CD14-positive monocyte (primary cell): Measurements from ENCODE around the gene CYSLTR2. TPM values are rescaled to one million over a fixed set of nuclear protein-coding genes. Genes with fewer than 3 reads are reported as not detected.

Experiments used
- DNase-seq, 3 donors: peaks; one replicate each; pipeline ENCODE4 v3.0.0-alpha.2; 2011 to 2022
- H2AFZ ChIP-seq: 2 replicates; pipeline ENCODE4 v1.6.0; 2012; ENCODE audit warnings: mild to moderate bottlenecking, low read depth, low read length, inconsistent platforms; ENCODE audit not compliant: insufficient read depth, poor library complexity, severe bottlenecking
- H3K27ac ChIP-seq, 2 donors: 1 replicate in 1 of 2; 2 replicates in 1 of 2; pipeline ENCODE4 v1.5.1; 2012 to 2013; ENCODE audit warnings: low read length in 2 of 2, control low read depth in 1 of 2, inconsistent platforms in 1 of 2, low read depth in 1 of 2, mild to moderate bottlenecking in 1 of 2
- H3K27me3 ChIP-seq, 2 donors: one replicate each; pipeline versions ENCODE4 v1.6.0 to v1.6.1; 2011 to 2013; ENCODE audit warnings: low read length in 2 of 2; ENCODE audit not compliant: control insufficient read depth in 2 of 2, insufficient read depth in 2 of 2
- H3K36me3 ChIP-seq, 2 donors: replicated peaks in 1 of 2; 1 replicate in 1 of 2; 2 replicates in 1 of 2; pipeline versions ENCODE4 v1.5.1 to v1.6.1; 2012 to 2013; ENCODE audit warnings: low read length in 2 of 2, control low read depth in 1 of 2, inconsistent platforms in 1 of 2, mild to moderate bottlenecking in 1 of 2; ENCODE audit not compliant: insufficient read depth in 2 of 2, control insufficient read depth in 1 of 2
- H3K4me1 ChIP-seq, 2 donors: 1 replicate in 1 of 2; 2 replicates in 1 of 2; pipeline versions ENCODE4 v1.5.1 to v1.6.1; 2012 to 2013; ENCODE audit warnings: low read length in 2 of 2, control low read depth in 1 of 2, inconsistent platforms in 1 of 2, mild to moderate bottlenecking in 1 of 2, moderate library complexity in 1 of 2; ENCODE audit not compliant: insufficient read depth in 2 of 2, control insufficient read depth in 1 of 2
- H3K4me2 ChIP-seq: replicated peaks from 2 replicates; pipeline ENCODE3; 2012; ENCODE audit warnings: low read length, moderate library complexity, mild to moderate bottlenecking; ENCODE audit not compliant: poor library complexity, severe bottlenecking; ENCODE audit errors: extremely low read depth
- H3K4me3 ChIP-seq, 3 experiments: fragments of 200-600 bp in 1 of 3; sonication (generic) in 1 of 3; replicated peaks in 1 of 3; 1 replicate in 2 of 3; 2 replicates in 1 of 3; pipeline ENCODE4 v1.5.1; 2011 to 2013; ENCODE audit warnings: low read length in 3 of 3, mild to moderate bottlenecking in 3 of 3, control low read depth in 2 of 3, low read depth in 2 of 3, inconsistent platforms in 1 of 3, moderate library complexity in 1 of 3
- H3K79me2 ChIP-seq: 2 replicates; pipeline ENCODE4 v1.6.0; 2012; ENCODE audit warnings: mild to moderate bottlenecking, control low read depth, inconsistent platforms, low read length, moderate library complexity; ENCODE audit not compliant: insufficient read depth
- H3K9ac ChIP-seq: 2 replicates; pipeline ENCODE4 v1.6.0; 2017; ENCODE audit warnings: low read length, mild to moderate bottlenecking; ENCODE audit not compliant: insufficient read depth, poor library complexity, severe bottlenecking
- H3K9me3 ChIP-seq, 2 donors: replicated peaks in 1 of 2; 1 replicate in 1 of 2; 2 replicates in 1 of 2; pipeline versions ENCODE4 v1.5.1 to v1.6.1; 2012 to 2013; ENCODE audit warnings: low read length in 2 of 2, control low read depth in 1 of 2; ENCODE audit not compliant: control insufficient read depth in 1 of 2, insufficient read depth in 1 of 2
- H4K20me1 ChIP-seq: 2 replicates; pipeline ENCODE4 v1.6.0; 2012; ENCODE audit warnings: mild to moderate bottlenecking, low read length, control low read depth, moderate library complexity; ENCODE audit not compliant: insufficient read depth
- H3K27ac Mint-ChIP-seq, 7 donors: one replicate each; pipeline ENCODE4 v1.8.0; 2020; ENCODE audit warnings: mild to moderate bottlenecking in 7 of 7, mixed read lengths in 7 of 7, moderate library complexity in 6 of 7, inconsistent platforms in 2 of 7
- H3K27me3 Mint-ChIP-seq, 3 donors: one replicate each; pipeline ENCODE4 v1.8.0; 2021 to 2022; ENCODE audit warnings: low read depth in 3 of 3, mild to moderate bottlenecking in 3 of 3, mixed read lengths in 3 of 3, moderate library complexity in 3 of 3, inconsistent platforms in 1 of 3
- H3K36me3 Mint-ChIP-seq, 2 donors: one replicate each; pipeline ENCODE4 v1.8.0; 2020; ENCODE audit warnings: mixed read lengths in 2 of 2, inconsistent platforms in 1 of 2, mild to moderate bottlenecking in 1 of 2
- H3K4me1 Mint-ChIP-seq: one replicate; pipeline ENCODE4 v1.8.0; 2020; ENCODE audit warnings: mild to moderate bottlenecking, mixed read lengths
- H3K4me3 Mint-ChIP-seq, 2 donors: one replicate each; pipeline ENCODE4 v1.8.0; 2020; ENCODE audit warnings: mild to moderate bottlenecking in 2 of 2, mixed read lengths in 2 of 2, moderate library complexity in 1 of 2
- H3K9me3 Mint-ChIP-seq, 7 donors: one replicate each; pipeline ENCODE4 v1.8.0; 2020 to 2022; ENCODE audit warnings: mixed read lengths in 7 of 7, mild to moderate bottlenecking in 6 of 7, moderate library complexity in 6 of 7, inconsistent platforms in 2 of 7
- CTCF ChIP-seq: fragments of 200-600 bp; IDR thresholded peaks from one replicate; pipeline ENCODE4 v1.8.0; 2022; ENCODE audit warnings: antibody characterized with exemption, mild to moderate bottlenecking
- WGBS: methylation state at CpG from one replicate; pipeline ENCODE4 v1.1.5; 2013; ENCODE audit warnings: missing lambda C conversion rate; ENCODE audit not compliant: insufficient coverage; 5-methylcytosine and 5-hydroxymethylcytosine counted together
- intact Hi-C, 2 donors: fragments of 100-400 bp; cut with micrococcal nuclease; formaldehyde crosslinking; loops; one replicate each; pipeline versions ENCODE4 v1.15.0 to v1.15.1; 2023
- polyA plus RNA-seq, 3 donors: library from polyadenylated mRNA; depleted of rRNA in 1 of 3; unstranded in 2 of 3; stranded (reverse) in 1 of 3; fragments of 300-500 nt in 2 of 3; fragments of >200 nt in 1 of 3; fragmentation: Illumina TruSeq in 2 of 3; gene quantifications; 1 replicate in 2 of 3; 2 replicates in 1 of 3; pipeline ENCODE4 v1.2.3, GENCODE V29; 2012 to 2021

CYSLTR2 gene
- polyA plus RNA-seq, 3 donors = 1.9 to 6.5 (median 4.1) TPM

- H2AFZ ChIP-seq = no peak overlapping the region
- no peaks in the 10 kb centered on the region for H3K36me3 ChIP-seq
- TF ChIP-seq CTCF = no peak
- H3K9me3 Mint-ChIP-seq = peaks cover 28 to 51% (median 45%) of the 10 kb centered on the region in 7 donors
- peaks cover 0 to 8% of the 10 kb centered on the region in 2 donors for H3K4me1 ChIP-seq
- H3K4me3 Mint-ChIP-seq = no peak overlapping the region
- peaks cover 0 to 5% (median 0%) of the 10 kb centered on the region in 3 donors for H3K27me3 Mint-ChIP-seq
- no peak overlapping the region for H3K9ac ChIP-seq
- no peaks in the 10 kb centered on the region for H3K79me2 ChIP-seq
- H4K20me1 ChIP-seq = no peaks in the 10 kb centered on the region
- H3K4me2 ChIP-seq = no peak overlapping the region
- no peak overlapping the region for H3K27ac Mint-ChIP-seq
- WGBS = 100% methylated on average over 2 of the region's 3 CpGs
- peaks cover 0 to 10% of the 10 kb centered on the region in 2 donors for H3K36me3 Mint-ChIP-seq
- H3K4me1 Mint-ChIP-seq = peaks cover 5% of the 10 kb centered on the region
- peaks cover 39 to 47% of the 10 kb centered on the region in 2 donors for H3K9me3 ChIP-seq
- no peaks in the 10 kb centered on the region for H3K27me3 ChIP-seq
- H3K4me3 ChIP-seq = no peak overlapping the region
- DNase-seq = no peak
- intact Hi-C loops = no loop called here
- H3K27ac ChIP-seq = no peak overlapping the region
These were observed 34.8 kb upstream of the CYSLTR2 start for GRCh38 chr13:48618937-48619336.

- intact Hi-C loops = no loop called here
- Histone ChIP-seq H3K27me3 (no peaks in the 10 kb centered on the region), H3K4me3 (no peak overlapping the region), H3K27ac (no peak overlapping the region), H3K79me2 (no peaks in the 10 kb centered on the region), H3K9me3 (peaks cover 39 to 47% of the 10 kb centered on the region in 2 donors), H3K4me2 (no peak overlapping the region), H3K4me1 (peaks cover 15 to 19% of the 10 kb centered on the region in 2 donors), H3K9ac (no peak overlapping the region), H2AFZ (no peak overlapping the region), H4K20me1 (no peaks in the 10 kb centered on the region), H3K36me3 (no peaks in the 10 kb centered on the region)
- no peak for DNase-seq
- Mint-ChIP-seq H3K4me3 (no peak overlapping the region), H3K27me3 (peaks cover 0 to 3% (median 0%) of the 10 kb centered on the region in 3 donors), H3K4me1 (peaks cover 17% of the 10 kb centered on the region), H3K9me3 (peaks cover 26 to 51% (median 45%) of the 10 kb centered on the region in 7 donors), H3K36me3 (peaks cover 0 to 10% of the 10 kb centered on the region in 2 donors), H3K27ac (no peak overlapping the region)
- no peak for TF ChIP-seq CTCF
- no CpG with 5 or more reads among the region's 3 CpGs for WGBS
These were observed 32.7 kb upstream of the CYSLTR2 start for GRCh38 chr13:48621056-48621455.
